Adrenal gland (tissue), 5 donors: ENCODE results near the gene RNF7.

Experiments used
- POLR2A ChIP-seq, 2 donors: fragments of 450-650 bp; IDR thresholded peaks; one replicate each; pipeline ENCODE4 v1.6.1; 2017; ENCODE audit warnings: antibody characterized with exemption in 2 of 2, mild to moderate bottlenecking in 2 of 2, moderate library complexity in 1 of 2
- TF ChIP-seq, protein P1 (sequence below), 6 experiments: fragments of 450-650 bp in 4 of 6; fragments of 200-600 bp in 2 of 6; sonication (generic) in 1 of 6; IDR thresholded peaks; 1 replicate in 5 of 6; 2 replicates in 1 of 6; pipeline versions ENCODE4 v1.5.1 to v1.8.0; 2016 to 2021; ENCODE audit warnings: antibody characterized with exemption in 6 of 6, mild to moderate bottlenecking in 2 of 6, moderate library complexity in 1 of 6
- donor health status: DM: no; HTN: no; CAD: no.

- TF ChIP-seq, protein P1, sequence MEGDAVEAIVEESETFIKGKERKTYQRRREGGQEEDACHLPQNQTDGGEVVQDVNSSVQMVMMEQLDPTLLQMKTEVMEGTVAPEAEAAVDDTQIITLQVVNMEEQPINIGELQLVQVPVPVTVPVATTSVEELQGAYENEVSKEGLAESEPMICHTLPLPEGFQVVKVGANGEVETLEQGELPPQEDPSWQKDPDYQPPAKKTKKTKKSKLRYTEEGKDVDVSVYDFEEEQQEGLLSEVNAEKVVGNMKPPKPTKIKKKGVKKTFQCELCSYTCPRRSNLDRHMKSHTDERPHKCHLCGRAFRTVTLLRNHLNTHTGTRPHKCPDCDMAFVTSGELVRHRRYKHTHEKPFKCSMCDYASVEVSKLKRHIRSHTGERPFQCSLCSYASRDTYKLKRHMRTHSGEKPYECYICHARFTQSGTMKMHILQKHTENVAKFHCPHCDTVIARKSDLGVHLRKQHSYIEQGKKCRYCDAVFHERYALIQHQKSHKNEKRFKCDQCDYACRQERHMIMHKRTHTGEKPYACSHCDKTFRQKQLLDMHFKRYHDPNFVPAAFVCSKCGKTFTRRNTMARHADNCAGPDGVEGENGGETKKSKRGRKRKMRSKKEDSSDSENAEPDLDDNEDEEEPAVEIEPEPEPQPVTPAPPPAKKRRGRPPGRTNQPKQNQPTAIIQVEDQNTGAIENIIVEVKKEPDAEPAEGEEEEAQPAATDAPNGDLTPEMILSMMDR (IDR thresholded peaks at IDR 0.05) = no peak
- TF ChIP-seq POLR2A (IDR thresholded peaks at IDR 0.05) = no peak
These were observed 55.6 kb downstream of the RNF7 start for GRCh38 chr3:141793476-141794260.
